ENCODE data around the gene PHLDB1. TPM values are rescaled to one million over a fixed set of nuclear protein-coding genes. Genes with fewer than 3 reads are reported as not detected.

Gene PHLDB1
- total RNA-seq, 1 donor from 2014 or later: 179 TPM

- Histone ChIP-seq H2AFZ (ENCODE audit: low read depth, low read length) (no peak overlapping the region), H3K9ac (ENCODE audit: low read length) (no peak overlapping the region), H3K27me3 (ENCODE audit: insufficient read depth, low read length) (peaks cover 3% of the 10 kb centered on the region), H4K20me1 (ENCODE audit: insufficient read depth, low read length) (no peaks in the 10 kb centered on the region), H3K79me2 (ENCODE audit: insufficient read depth, low read length) (no peaks in the 10 kb centered on the region), H3K9me3 (ENCODE audit: insufficient read depth, low read depth, low read length) (peaks cover 3% of the 10 kb centered on the region), H3K4me2 (ENCODE audit: low read length) (no peak overlapping the region), H3K4me3 (ENCODE audit: insufficient read depth, low read depth, low read length) (no peak overlapping the region), H3K36me3 (ENCODE audit: insufficient read depth, low read length) (no peaks in the 10 kb centered on the region), H3K27ac (ENCODE audit: low read depth, low read length) (no peak overlapping the region), H3K4me1 (ENCODE audit: insufficient read depth, low read length) (peaks cover 8% of the 10 kb centered on the region)
- peaks cover 2% of the 10 kb centered on the region for H3K27me3 Mint-ChIP-seq (ENCODE audit: low read depth, unreplicated experiment)
- DNase-seq (ENCODE audit: low read depth) (no peak), FAIRE-seq (no peak)
- H3K4me1 Mint-ChIP-seq (ENCODE audit: low read depth, unreplicated experiment): peaks cover 16% of the 10 kb centered on the region
- no peak overlapping the region for H3K27ac Mint-ChIP-seq (ENCODE audit: unreplicated experiment)
- H3K36me3 Mint-ChIP-seq (ENCODE audit: low read depth, unreplicated experiment): no peaks in the 10 kb centered on the region
- no peak overlapping the region for H3K4me3 Mint-ChIP-seq (ENCODE audit: unreplicated experiment)
- TF ChIP-seq CTCF (IDR thresholded peaks at IDR 0.05; ENCODE audit: insufficient read depth, low read depth, low read length): no peak
- TF ChIP-seq EZH2 (IDR thresholded peaks at IDR 0.05; ENCODE audit: insufficient read depth, low read length): no peak
- no peaks in the 10 kb centered on the region for H3K9me3 Mint-ChIP-seq (ENCODE audit: unreplicated experiment)
Observed at GRCh38 chr11:118696673-118697226, 89.3 kb downstream of the PHLDB1 start.

GRCh38 chr11:118697346-118697745, 89.9 kb downstream of the PHLDB1 start:
- Histone ChIP-seq H3K79me2 (ENCODE audit: insufficient read depth, low read length) (no peaks in the 10 kb centered on the region), H3K27me3 (ENCODE audit: insufficient read depth, low read length) (peaks cover 3% of the 10 kb centered on the region), H3K9me3 (ENCODE audit: insufficient read depth, low read depth, low read length) (peaks cover 3% of the 10 kb centered on the region), H2AFZ (ENCODE audit: low read depth, low read length) (no peak overlapping the region), H3K27ac (ENCODE audit: low read depth, low read length) (no peak overlapping the region), H3K4me3 (ENCODE audit: insufficient read depth, low read depth, low read length) (no peak overlapping the region), H4K20me1 (ENCODE audit: insufficient read depth, low read length) (no peaks in the 10 kb centered on the region), H3K9ac (ENCODE audit: low read length) (no peak overlapping the region), H3K4me2 (ENCODE audit: low read length) (no peak overlapping the region), H3K4me1 (ENCODE audit: insufficient read depth, low read length) (peaks cover 3% of the 10 kb centered on the region), H3K36me3 (ENCODE audit: insufficient read depth, low read length) (no peaks in the 10 kb centered on the region)
- H3K27me3 Mint-ChIP-seq (ENCODE audit: low read depth, unreplicated experiment): peaks cover 2% of the 10 kb centered on the region
- no peak overlapping the region for H3K27ac Mint-ChIP-seq (ENCODE audit: unreplicated experiment)
- FAIRE-seq (no peak), DNase-seq (ENCODE audit: low read depth) (no peak)
- no peaks in the 10 kb centered on the region for H3K36me3 Mint-ChIP-seq (ENCODE audit: low read depth, unreplicated experiment)
- TF ChIP-seq EZH2 (IDR thresholded peaks at IDR 0.05; ENCODE audit: insufficient read depth, low read length): no peak
- TF ChIP-seq CTCF (IDR thresholded peaks at IDR 0.05; ENCODE audit: insufficient read depth, low read depth, low read length): no peak
- H3K4me1 Mint-ChIP-seq (ENCODE audit: low read depth, unreplicated experiment): peaks cover 10% of the 10 kb centered on the region
- no peaks in the 10 kb centered on the region for H3K9me3 Mint-ChIP-seq (ENCODE audit: unreplicated experiment)
- H3K4me3 Mint-ChIP-seq (ENCODE audit: unreplicated experiment): no peak overlapping the region

GRCh38 chr11:118699506-118700220, 92.2 kb downstream of the PHLDB1 start:
- no peaks in the 10 kb centered on the region for H3K4me1 Mint-ChIP-seq (ENCODE audit: low read depth, unreplicated experiment)
- no peak overlapping the region for H3K27ac ChIP-seq (ENCODE audit: low read depth, low read length)
- no peak overlapping the region for H3K4me3 Mint-ChIP-seq (ENCODE audit: unreplicated experiment)
- DNase-seq (ENCODE audit: low read depth): no peak
- H3K4me2 ChIP-seq (ENCODE audit: low read length): no peak overlapping the region
- no peaks in the 10 kb centered on the region for H4K20me1 ChIP-seq (ENCODE audit: insufficient read depth, low read length)
- no peaks in the 10 kb centered on the region for H3K36me3 ChIP-seq (ENCODE audit: insufficient read depth, low read length)
- H3K4me3 ChIP-seq (ENCODE audit: insufficient read depth, low read depth, low read length): no peak overlapping the region
- H3K9me3 Mint-ChIP-seq (ENCODE audit: unreplicated experiment): no peaks in the 10 kb centered on the region
- FAIRE-seq: no peak
- H3K27me3 Mint-ChIP-seq (ENCODE audit: low read depth, unreplicated experiment): no peaks in the 10 kb centered on the region
- no peaks in the 10 kb centered on the region for H3K36me3 Mint-ChIP-seq (ENCODE audit: low read depth, unreplicated experiment)
- H3K79me2 ChIP-seq (ENCODE audit: insufficient read depth, low read length): no peaks in the 10 kb centered on the region
- H3K9ac ChIP-seq (ENCODE audit: low read length): no peak overlapping the region
- H3K9me3 ChIP-seq (ENCODE audit: insufficient read depth, low read depth, low read length): peaks cover 3% of the 10 kb centered on the region
- H3K27me3 ChIP-seq (ENCODE audit: insufficient read depth, low read length): no peaks in the 10 kb centered on the region
- TF ChIP-seq CTCF (IDR thresholded peaks at IDR 0.05; ENCODE audit: insufficient read depth, low read depth, low read length) (no peak), EZH2 (IDR thresholded peaks at IDR 0.05; ENCODE audit: insufficient read depth, low read length) (no peak)
- no peak overlapping the region for H2AFZ ChIP-seq (ENCODE audit: low read depth, low read length)
- H3K4me1 ChIP-seq (ENCODE audit: insufficient read depth, low read length): no peaks in the 10 kb centered on the region
- no peak overlapping the region for H3K27ac Mint-ChIP-seq (ENCODE audit: unreplicated experiment)

All from astrocyte (in vitro differentiated cells and primary cell).